Stimulated activated CD4-positive, alpha-beta T cell treated with anti-CD3 and anti-CD28 coated beads, Interleukin-12 subunit alpha, Interleukin-12 subunit beta, amount 100 ng/mL, for 48 hours (primary cell): ENCODE results near the gene RNF25.

Experiments used
- DNase-seq, 3 donors: peaks; one replicate each; pipeline ENCODE4 v3.0.0-alpha.2; 2020; ENCODE audit warnings: low read depth in 2 of 3, low spot score in 1 of 3

RNF25 gene

DNA sequence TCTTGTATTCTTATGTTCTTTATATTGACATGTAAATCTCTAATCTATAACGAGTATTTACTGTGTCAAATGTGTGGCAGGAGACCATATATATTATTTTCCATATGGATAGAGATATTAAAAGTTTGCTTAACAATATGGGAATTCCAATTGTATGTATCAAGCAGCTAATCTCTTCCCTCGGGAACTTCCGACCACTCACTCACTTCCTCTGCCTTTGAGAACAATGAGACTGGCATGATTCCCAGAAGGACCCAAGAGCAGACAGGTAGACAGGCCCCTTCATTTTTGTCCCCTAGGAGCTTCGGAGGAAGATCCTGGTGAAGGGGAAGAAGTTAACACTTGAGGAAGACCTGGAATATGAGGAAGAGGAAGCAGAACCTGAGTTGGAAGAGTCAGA, 40.0 kb downstream of the RNF25 start:
- DNase-seq: no peak

- no peak for DNase-seq
These were observed 43.9 kb downstream of the RNF25 start for GRCh38 chr2:218627939-218628338.

- no peak for DNase-seq
These were observed 45.4 kb downstream of the RNF25 start for GRCh38 chr2:218626369-218626768.

DNA sequence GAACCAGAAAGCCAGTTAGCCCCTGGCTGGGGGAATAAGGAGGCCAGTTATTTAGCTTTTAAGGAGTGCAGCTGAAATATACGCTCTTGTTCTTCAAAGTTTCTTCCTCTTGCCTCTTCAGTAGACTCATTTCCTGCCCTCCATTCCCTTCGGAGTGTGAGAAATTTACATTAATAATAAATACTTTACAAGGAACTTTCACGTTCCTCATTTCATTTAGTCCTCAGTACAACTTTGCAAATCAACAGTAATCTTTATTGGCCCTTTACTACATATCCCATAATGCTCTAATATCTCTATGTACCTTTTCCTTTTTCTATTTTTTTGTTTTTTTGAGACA, 48.5 kb downstream of the RNF25 start:
- no peak for DNase-seq

- DNase-seq: no peak
These were observed 49.0 kb downstream of the RNF25 start for GRCh38 chr2:218622606-218623365.

DNA sequence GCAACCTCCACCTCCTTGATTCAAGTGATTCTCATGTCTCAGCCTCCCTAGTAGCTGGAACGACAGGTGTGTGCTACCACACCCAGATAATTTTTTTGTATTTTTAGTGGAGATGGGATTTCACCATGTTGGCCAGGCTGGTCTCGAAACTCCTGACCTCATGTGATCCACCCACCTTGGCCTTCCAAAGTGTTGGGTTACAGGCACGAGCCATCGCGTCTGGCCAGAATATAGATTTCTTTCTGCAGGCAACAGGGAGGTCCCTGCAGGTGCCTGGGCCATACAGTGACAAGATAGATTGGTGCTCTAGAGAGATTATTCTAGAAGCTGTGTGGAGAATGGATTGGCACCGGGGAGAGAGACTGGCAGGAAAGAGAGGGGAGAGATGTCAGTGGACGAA, 50.8 kb downstream of the RNF25 start:
- no peak for DNase-seq

DNA sequence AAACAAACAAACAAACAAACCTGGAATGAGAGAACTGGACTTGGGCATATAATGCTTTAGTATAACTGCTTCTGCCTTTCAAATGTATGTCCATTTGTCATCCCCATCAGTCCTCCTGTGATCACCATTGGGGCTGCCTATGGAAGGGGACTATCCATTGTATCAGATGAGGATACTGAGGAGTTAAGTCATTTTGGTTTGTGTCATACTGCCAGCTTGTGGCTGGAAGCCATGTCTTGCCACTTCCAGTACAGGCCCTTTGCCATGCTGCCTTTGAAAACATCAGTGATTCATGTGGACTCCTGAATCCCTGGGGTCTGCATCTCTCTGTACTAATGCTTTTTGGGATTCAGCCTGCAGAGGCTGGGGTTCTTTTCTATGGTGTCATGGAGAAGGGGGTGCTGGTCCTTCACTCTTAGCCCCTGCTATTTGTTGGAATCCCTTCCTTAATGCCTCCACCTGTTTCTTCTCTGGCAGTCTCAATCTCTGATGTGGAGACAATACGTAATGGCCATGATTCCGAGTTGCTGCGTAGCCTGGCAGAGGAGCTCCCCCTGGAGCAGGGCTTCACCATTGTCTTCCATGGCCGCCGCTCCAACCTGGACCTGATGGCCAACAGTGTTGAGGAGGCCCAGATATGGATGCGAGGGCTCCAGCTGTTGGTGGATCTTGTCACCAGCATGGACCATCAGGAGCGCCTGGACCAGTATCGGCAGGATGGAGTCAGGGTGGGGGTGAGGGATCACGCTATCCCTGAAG, 53.5 kb downstream of the RNF25 start:
- DNase-seq: no peak

DNA sequence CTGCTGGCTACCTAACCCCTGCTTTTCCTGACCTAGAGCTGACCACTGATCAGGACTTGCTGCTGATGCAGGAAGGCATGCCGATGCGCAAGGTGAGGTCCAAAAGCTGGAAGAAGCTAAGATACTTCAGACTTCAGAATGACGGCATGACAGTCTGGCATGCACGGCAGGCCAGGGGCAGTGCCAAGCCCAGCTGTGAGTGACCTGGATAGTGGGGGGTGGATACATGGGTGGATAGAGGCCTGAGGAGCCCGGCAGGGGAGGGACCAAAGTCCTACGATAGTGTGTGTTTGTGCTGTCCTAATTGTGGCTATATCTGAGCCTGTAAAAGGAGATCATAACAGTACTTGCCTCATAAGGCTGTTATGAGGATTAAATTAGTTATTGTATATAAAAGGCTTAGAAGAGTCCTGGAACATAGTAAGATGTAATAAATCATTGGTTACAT, 55.9 kb downstream of the RNF25 start:
- no peak for DNase-seq
